ENCODE data around the gene CFAP54.

- no peak for TF ChIP-seq EZH2phosphoT487 (IDR thresholded peaks at IDR 0.05; ENCODE audit: borderline replicate concordance, low read length)
- no peak for TF ChIP-seq CTCF (IDR thresholded peaks at IDR 0.05; ENCODE audit: low read depth, low read length, poor library complexity, severe bottlenecking)
Observed at GRCh38 chr12:96806272-96806671, 316.9 kb downstream of the CFAP54 start.
